ENCODE measurements around the gene TCP1.

- TF ChIP-seq POLR2A (IDR thresholded peaks at IDR 0.05; ENCODE audit: low read length) = no peak
- TF ChIP-seq GATA1 (IDR thresholded peaks at IDR 0.05; ENCODE audit: low read depth, low read length) = no peak
Measured at GRCh38 chr6:159804504-159804903, 15.1 kb upstream of the TCP1 start.
